Kidney (tissue), 14 donors: ENCODE measurements around the gene ST3GAL4. TPM values are rescaled to one million over a fixed set of nuclear protein-coding genes. Genes with fewer than 3 reads are reported as not detected.

Source experiments
- DNase-seq, 5 donors: peaks; one replicate each; pipeline ENCODE4 v3.0.0-alpha.2; 2013 to 2020
- FAIRE-seq: peaks from 2 replicates; lab custom pipeline; 2012; peaks lifted over from hg19 to GRCh38; lab: Jason Lieb, UNC
- H3K27ac ChIP-seq, 2 donors: one replicate each; pipeline ENCODE4 v1.7.0; 2013; ENCODE audit warnings: low read depth in 2 of 2, low read length in 2 of 2, inconsistent platforms in 1 of 2
- H3K27me3 ChIP-seq: one replicate; pipeline ENCODE4 v1.7.1; 2013; ENCODE audit warnings: low read length, inconsistent platforms; ENCODE audit not compliant: control insufficient read depth, insufficient read depth
- H3K36me3 ChIP-seq, 3 donors: one replicate each; pipeline versions ENCODE4 v1.7.0 to v1.7.1; 2013; ENCODE audit warnings: low read length in 3 of 3, control low read depth in 1 of 3, inconsistent platforms in 1 of 3; ENCODE audit not compliant: insufficient read depth in 3 of 3, control insufficient read depth in 2 of 3
- H3K4me1 ChIP-seq, 3 donors: one replicate each; pipeline versions ENCODE4 v1.7.0 to v1.7.1; 2013; ENCODE audit warnings: low read length in 3 of 3, inconsistent platforms in 1 of 3, low read depth in 1 of 3; ENCODE audit not compliant: control insufficient read depth in 2 of 3, insufficient read depth in 2 of 3
- H3K4me3 ChIP-seq, 3 donors: one replicate each; pipeline versions ENCODE4 v1.7.0 to v1.8.1; 2013; ENCODE audit warnings: low read length in 3 of 3, control low read depth in 1 of 3, inconsistent platforms in 1 of 3
- H3K9ac ChIP-seq, 3 donors: one replicate each; pipeline versions ENCODE4 v1.7.0 to v1.7.1; 2013; ENCODE audit warnings: low read length in 3 of 3, control low read depth in 1 of 3, inconsistent platforms in 1 of 3
- H3K9me3 ChIP-seq, 3 donors: one replicate each; pipeline versions ENCODE4 v1.7.0 to v1.7.1; 2013; ENCODE audit warnings: low read length in 3 of 3, control low read depth in 1 of 3, inconsistent platforms in 1 of 3; ENCODE audit not compliant: control insufficient read depth in 2 of 3, insufficient read depth in 1 of 3
- intact Hi-C: fragments of 100-400 bp; cut with DNase I; formaldehyde crosslinking; loops from one replicate; pipeline ENCODE4 v1.11.1; 2022
- polyA plus RNA-seq: library from polyadenylated mRNA; stranded (reverse); fragments of 350-450 nt; fragmentation: Illumina TruSeq; extraction: RNeasy Lipid Tissue Mini Kit (QIAGEN cat#74804); gene quantifications from one replicate; pipeline ENCODE4 v1.2.3, GENCODE V29; 2014; ENCODE audit warnings: low read depth, low replicate concordance; ENCODE audit not compliant: insufficient read depth
- total RNA-seq: library from RNA; stranded (reverse); fragmentation: NEBNext Ultra II Directional; extraction: Animal tissue kit (Norgen Biotek cat#: 25700); gene quantifications from one replicate; pipeline ENCODE4 v1.2.1, GENCODE V29; 2021
- TF ChIP-seq, protein P1 (sequence below): IDR thresholded peaks from 3 replicates; pipeline ENCODE4 v1.5.1; 2012; ENCODE audit warnings: mild to moderate bottlenecking, moderate library complexity, borderline replicate concordance; ENCODE audit not compliant: insufficient read depth; ENCODE audit errors: extremely low read depth
- donor health status: control.
- donor health status: control.
- donor health status: control.
- donor health status: control.
- donor health status: control.
- donor health status: DM: yes; HTN: yes; CAD: no.
- donor health status: Normal renal cell carcinoma (clear cell type).

Gene ST3GAL4
- total and polyA plus RNA-seq, 2 donors from 2014 or later = 27.4 to 72.8 TPM

DNA sequence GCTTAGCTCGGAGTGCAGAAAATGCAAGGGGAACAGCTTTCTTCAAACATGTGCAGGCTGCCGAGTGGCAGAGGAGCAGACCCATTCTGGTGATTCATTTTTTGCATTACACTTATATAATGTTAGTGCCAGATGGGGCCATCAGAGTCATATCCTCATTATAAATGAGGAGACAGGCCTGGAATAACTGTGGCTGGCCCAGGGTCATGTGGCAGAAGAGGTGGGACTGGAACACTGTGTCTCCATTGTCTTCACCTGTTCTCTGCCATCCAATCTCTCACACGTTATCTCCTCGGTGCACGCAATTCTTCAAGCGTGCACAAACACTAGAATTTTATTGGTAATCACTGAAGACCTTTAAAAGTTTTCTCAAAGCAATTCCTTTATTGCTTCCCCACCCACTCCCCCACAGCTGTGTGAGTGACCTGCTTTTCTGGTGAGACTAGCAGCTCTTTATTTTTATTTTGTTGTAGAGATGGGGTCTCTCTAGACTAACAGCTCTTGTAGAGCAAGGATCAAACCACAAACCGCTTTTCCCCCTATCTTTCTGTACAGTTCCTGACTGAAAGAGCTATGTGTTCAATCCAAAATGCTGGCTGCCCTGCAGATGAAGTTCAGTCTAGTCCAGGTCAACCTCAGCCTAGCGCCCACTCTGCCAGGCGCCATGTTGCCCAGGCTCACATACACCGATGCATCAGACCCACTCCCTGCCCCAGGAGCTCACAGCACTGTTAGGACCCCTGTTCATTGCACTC, 75.3 kb downstream of the ST3GAL4 start:
- Histone ChIP-seq H3K27ac (no peak overlapping the region), H3K36me3 (no peaks in the 10 kb centered on the region), H3K9me3 (no peaks in the 10 kb centered on the region), H3K27me3 (no peaks in the 10 kb centered on the region), H3K4me3 (no peak overlapping the region), H3K9ac (no peak overlapping the region), H3K4me1 (no peaks in the 10 kb centered on the region)
- TF ChIP-seq, protein P1, sequence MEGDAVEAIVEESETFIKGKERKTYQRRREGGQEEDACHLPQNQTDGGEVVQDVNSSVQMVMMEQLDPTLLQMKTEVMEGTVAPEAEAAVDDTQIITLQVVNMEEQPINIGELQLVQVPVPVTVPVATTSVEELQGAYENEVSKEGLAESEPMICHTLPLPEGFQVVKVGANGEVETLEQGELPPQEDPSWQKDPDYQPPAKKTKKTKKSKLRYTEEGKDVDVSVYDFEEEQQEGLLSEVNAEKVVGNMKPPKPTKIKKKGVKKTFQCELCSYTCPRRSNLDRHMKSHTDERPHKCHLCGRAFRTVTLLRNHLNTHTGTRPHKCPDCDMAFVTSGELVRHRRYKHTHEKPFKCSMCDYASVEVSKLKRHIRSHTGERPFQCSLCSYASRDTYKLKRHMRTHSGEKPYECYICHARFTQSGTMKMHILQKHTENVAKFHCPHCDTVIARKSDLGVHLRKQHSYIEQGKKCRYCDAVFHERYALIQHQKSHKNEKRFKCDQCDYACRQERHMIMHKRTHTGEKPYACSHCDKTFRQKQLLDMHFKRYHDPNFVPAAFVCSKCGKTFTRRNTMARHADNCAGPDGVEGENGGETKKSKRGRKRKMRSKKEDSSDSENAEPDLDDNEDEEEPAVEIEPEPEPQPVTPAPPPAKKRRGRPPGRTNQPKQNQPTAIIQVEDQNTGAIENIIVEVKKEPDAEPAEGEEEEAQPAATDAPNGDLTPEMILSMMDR = no peak
- intact Hi-C loops = no loop called here
- FAIRE-seq (no peak), DNase-seq (no peak)

DNA sequence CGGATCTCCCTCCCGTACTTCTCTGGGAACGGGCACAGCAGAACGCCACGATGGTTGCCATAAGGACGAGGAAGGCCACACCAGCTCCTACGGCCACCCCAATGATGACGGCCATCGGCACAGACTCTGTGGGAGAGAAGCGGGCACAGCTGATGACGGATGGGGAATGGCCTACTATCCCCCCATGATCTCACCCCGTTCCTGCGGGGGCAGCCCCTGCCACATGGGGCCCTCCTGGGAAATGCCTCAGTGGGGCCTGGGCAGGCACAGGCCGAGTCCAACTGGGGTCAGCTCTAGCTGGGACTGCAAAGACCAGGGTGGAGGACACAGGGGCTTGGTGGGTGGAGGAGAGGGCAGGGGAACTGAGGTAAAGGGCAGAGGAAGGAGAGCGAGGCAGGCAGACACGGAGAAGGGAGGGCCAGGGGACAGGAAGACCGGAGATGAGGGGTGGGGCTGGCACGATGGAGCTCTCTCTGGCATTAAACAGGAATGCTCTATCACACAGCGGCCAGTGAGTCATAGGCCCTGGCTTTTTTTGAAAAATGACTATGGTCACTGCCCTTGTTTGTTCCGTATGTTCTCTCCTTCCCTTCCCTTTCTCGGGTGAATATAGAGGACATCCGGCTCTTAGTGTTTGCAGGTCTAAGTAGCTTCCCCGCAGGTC, 76.0 kb downstream of the ST3GAL4 start:
- DNase-seq (no peak), FAIRE-seq (no peak)
- Histone ChIP-seq H3K36me3 (no peaks in the 10 kb centered on the region), H3K27me3 (no peaks in the 10 kb centered on the region), H3K4me1 (no peaks in the 10 kb centered on the region), H3K9ac (no peak overlapping the region), H3K9me3 (no peaks in the 10 kb centered on the region), H3K27ac (no peak overlapping the region), H3K4me3 (no peak overlapping the region)
- intact Hi-C loops = no loop called here
- TF ChIP-seq, protein P1 = no peak

DNA sequence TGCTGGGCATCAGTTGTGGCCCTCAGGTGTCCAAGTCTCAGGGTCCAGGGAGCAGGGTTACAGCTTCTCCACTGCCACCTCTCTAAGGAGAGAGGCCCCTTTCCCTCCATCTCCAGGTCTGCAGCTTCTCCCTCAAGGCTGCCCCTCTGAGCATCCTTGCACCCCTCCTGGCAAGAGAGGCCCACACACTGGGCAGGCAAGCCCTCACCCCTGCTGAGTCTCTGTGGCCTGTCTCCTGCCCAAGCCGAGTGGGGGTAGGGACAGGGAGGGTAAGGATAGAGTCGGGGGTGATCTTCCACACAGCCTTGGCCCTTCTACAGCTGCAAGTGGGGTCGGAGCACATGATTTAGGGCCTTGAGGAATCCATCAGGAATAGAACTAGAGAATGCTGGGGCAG, 76.6 kb downstream of the ST3GAL4 start:
- no peak overlapping the region for H3K27ac ChIP-seq
- DNase-seq = no peak
- no peaks in the 10 kb centered on the region for H3K36me3 ChIP-seq
- H3K4me3 ChIP-seq = no peak overlapping the region
- no peak overlapping the region for H3K9ac ChIP-seq
- TF ChIP-seq, protein P1 = no peak
- H3K9me3 ChIP-seq = no peaks in the 10 kb centered on the region
- H3K4me1 ChIP-seq = no peaks in the 10 kb centered on the region
- intact Hi-C loops = no loop called here
- no peaks in the 10 kb centered on the region for H3K27me3 ChIP-seq
- FAIRE-seq = no peak
